NB4 (cell line): ENCODE data around the gene MED7.

ENCODE experiments used
- CTCF ChIP-seq: IDR thresholded peaks from one replicate; pipeline ENCODE4 v1.5.1; 2012; ENCODE audit warnings: low read depth, low read length
- POLR2A ChIP-seq: IDR thresholded peaks from 2 replicates; pipeline ENCODE4 v1.6.1; 2011; ENCODE audit warnings: mild to moderate bottlenecking; ENCODE audit not compliant: insufficient read length; ENCODE audit errors: extremely low read depth

GRCh38 chr5:157137691-157138090, 5.0 kb downstream of the MED7 start:
- no peak for TF ChIP-seq CTCF
- TF ChIP-seq POLR2A = no peak
